ENCODE results near the gene OR10AD1. TPM values are rescaled to one million over a fixed set of nuclear protein-coding genes. Genes with fewer than 3 reads are reported as not detected.

Gene OR10AD1
- total and polyA plus RNA-seq, 7 donors, result not detected

- Histone ChIP-seq H3K4me3 (no peak overlapping the region), H3K9me3 (no peaks in the 10 kb centered on the region), H3K4me1 (peaks cover 0 to 7% (median 7%) of the 10 kb centered on the region in 4 donors), H3K36me3 (no peaks in the 10 kb centered on the region), H3K27me3 (peaks cover 5 to 50% (median 16%) of the 10 kb centered on the region in 3 donors), H3K27ac (no peak overlapping the region)
- TF ChIP-seq CTCF (IDR thresholded peaks at IDR 0.05) (no peak), POLR2AphosphoS5 (IDR thresholded peaks at IDR 0.05) (no peak), POLR2A (IDR thresholded peaks at IDR 0.05) (no peak), EP300 (IDR thresholded peaks at IDR 0.05) (no peak)
- no peak for DNase-seq
- intact Hi-C loops (cut with DNase I), result no loop called here
- WGBS, 2 donors, result 64 to 76% methylated on average over 4 of the region's 4 CpGs
These were observed 25.1 kb downstream of the OR10AD1 start for GRCh38 chr12:48177982-48178381.

GRCh38 chr12:48176417-48176751 lies 26.7 kb downstream of the OR10AD1 start:
- Histone ChIP-seq H3K36me3 (no peaks in the 10 kb centered on the region), H3K27ac (no peak overlapping the region), H3K9me3 (no peaks in the 10 kb centered on the region), H3K27me3 (peaks cover 5 to 34% (median 11%) of the 10 kb centered on the region in 3 donors), H3K4me1 (no peaks in the 10 kb centered on the region), H3K4me3 (no peak overlapping the region)
- DNase-seq, result no peak
- intact Hi-C loops (cut with DNase I), result no loop called here
- TF ChIP-seq EP300 (IDR thresholded peaks at IDR 0.05), result no peak
- no peak for TF ChIP-seq CTCF (IDR thresholded peaks at IDR 0.05)
- no peak for TF ChIP-seq POLR2AphosphoS5 (IDR thresholded peaks at IDR 0.05)
- no peak for TF ChIP-seq POLR2A (IDR thresholded peaks at IDR 0.05)

DNA sequence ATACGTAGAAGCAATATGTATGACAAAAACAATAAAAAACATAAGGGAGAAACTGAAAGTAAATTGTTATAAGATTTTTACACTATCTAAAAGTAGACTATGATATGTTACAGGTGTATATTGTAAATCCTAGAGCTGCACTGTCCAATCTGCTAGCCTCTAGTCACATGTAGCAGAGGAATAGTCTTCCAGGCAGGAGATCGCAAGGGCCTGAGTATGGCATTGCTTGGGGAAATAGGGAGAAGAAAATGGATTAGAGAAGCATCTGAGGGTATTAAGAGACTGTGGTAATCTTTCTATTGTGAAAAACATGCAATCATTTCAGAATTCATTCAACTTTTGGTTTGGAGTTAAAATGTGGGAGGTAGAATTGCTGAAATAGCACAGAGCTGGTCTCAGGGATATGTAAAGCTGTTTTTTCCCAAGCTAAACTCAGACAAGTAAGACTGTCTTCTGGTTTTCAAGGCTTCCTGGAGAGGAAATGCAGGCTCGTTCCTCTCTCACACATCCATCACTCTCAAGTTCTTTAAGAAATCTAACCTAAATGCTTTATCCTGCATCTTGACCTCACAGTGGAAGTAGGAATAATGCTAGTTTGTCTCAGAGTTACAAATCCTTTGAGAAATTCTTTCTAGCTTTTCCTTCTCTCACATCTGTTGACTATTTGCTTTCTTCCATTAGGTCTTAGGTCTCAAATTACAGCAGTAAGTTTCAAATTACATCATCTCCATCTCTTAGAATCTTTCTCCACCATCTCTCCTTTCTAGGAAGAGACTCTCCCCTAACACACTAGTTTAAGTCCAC lies 27.3 kb downstream of the OR10AD1 start:
- Histone ChIP-seq H3K9me3 (no peaks in the 10 kb centered on the region), H3K27ac (no peak overlapping the region), H3K4me3 (no peak overlapping the region), H3K4me1 (no peaks in the 10 kb centered on the region), H3K36me3 (no peaks in the 10 kb centered on the region), H3K27me3 (peaks cover 5 to 29% (median 11%) of the 10 kb centered on the region in 3 donors)
- no peak for DNase-seq
- TF ChIP-seq POLR2A (IDR thresholded peaks at IDR 0.05) (no peak), EP300 (IDR thresholded peaks at IDR 0.05) (no peak), CTCF (IDR thresholded peaks at IDR 0.05) (no peak), POLR2AphosphoS5 (IDR thresholded peaks at IDR 0.05) (no peak)
- intact Hi-C loops (cut with DNase I), result no loop called here
- WGBS, 2 donors, result 62 to 64% methylated on average over 3 of the region's 3 CpGs

GRCh38 chr12:48169011-48169410 lies 34.1 kb downstream of the OR10AD1 start:
- Histone ChIP-seq H3K36me3 (no peaks in the 10 kb centered on the region), H3K4me3 (no peak overlapping the region), H3K27ac (no peak overlapping the region), H3K27me3 (no peaks in the 10 kb centered on the region), H3K9me3 (no peaks in the 10 kb centered on the region), H3K4me1 (no peaks in the 10 kb centered on the region)
- TF ChIP-seq EP300 (IDR thresholded peaks at IDR 0.05) (no peak), POLR2A (IDR thresholded peaks at IDR 0.05) (no peak), CTCF (IDR thresholded peaks at IDR 0.05) (no peak), POLR2AphosphoS5 (IDR thresholded peaks at IDR 0.05) (no peak)
- no peak for DNase-seq
- WGBS, 2 donors, result 89 to 91% methylated on average over 19 of the region's 19 CpGs
- intact Hi-C loops (cut with DNase I), result loop anchor here (10.0 kb wide), 1 partner anchor 204 kb away; the partner anchor contains the start of gene TMEM106C
